ENCODE measurements around the gene RPL36AL.

Gene RPL36AL

GRCh38 chr14:49633640-49634546, 13.5 kb upstream of the RPL36AL start:
- peak overlapping the region in 1 of 2 experiments; percentile 87 for H3K14ac ChIP-seq (ENCODE audit: low read length in 2 of 2)
- H2BK15ac ChIP-seq (ENCODE audit: low read depth, poor library complexity, severe bottlenecking), result peak overlapping the region; percentile 92
- peaks cover 4% of the 10 kb centered on the region for H3K79me1 ChIP-seq (replicated peaks; ENCODE audit: low read length, poor library complexity, severe bottlenecking)
- H2AK5ac ChIP-seq (ENCODE audit: low read length, severe bottlenecking), result no peak overlapping the region
- peak overlapping the region; percentile 97 to 100 for H3K18ac ChIP-seq (ENCODE audit: low read depth in 1 of 2, low read length in 2 of 2)
- peak overlapping the region; percentile 39 to 66 for H2BK12ac ChIP-seq (ENCODE audit: low read length in 2 of 2)
- H4K91ac ChIP-seq (ENCODE audit: low read length), result peak overlapping the region; percentile 99
- H3K27ac ChIP-seq (ENCODE audit: low read length, poor library complexity, severe bottlenecking), result peak overlapping the region; percentile 97
- no peaks in the 10 kb centered on the region for H3K27me3 ChIP-seq (ENCODE audit: control insufficient read depth in 1 of 2, insufficient read depth in 1 of 2, low read length in 2 of 2)
- peak overlapping the region; percentile 73 for H2BK120ac ChIP-seq (ENCODE audit: low read depth, low read length)
- peak; percentile 97 for DNase-seq
- H3K23ac ChIP-seq (ENCODE audit: low read length in 2 of 2), result peak overlapping the region in 1 of 2 experiments; percentile 46
- no peaks in the 10 kb centered on the region for H3K9me3 ChIP-seq (ENCODE audit: control insufficient read depth, low read length)
- peaks cover under 1 to 21% of the 10 kb centered on the region in 2 experiments for H3K36me3 ChIP-seq (ENCODE audit: control insufficient read depth in 1 of 2, insufficient read depth in 2 of 2, low read depth in 1 of 2, low read length in 2 of 2)
- under 1% methylated on average over 93 of the region's 101 CpGs for WGBS
- peak overlapping the region; percentile 99 for H4K8ac ChIP-seq (ENCODE audit: low read length)
- peak overlapping the region; percentile 89 for H3K4me2 ChIP-seq (ENCODE audit: low read length, poor library complexity, severe bottlenecking)
- H3K4ac ChIP-seq (ENCODE audit: low read depth in 1 of 2, low read length in 2 of 2), result peak overlapping the region; percentile 94 to 95
- H2AFZ ChIP-seq (ENCODE audit: low read depth, low read length), result peak overlapping the region; percentile 79
- peaks cover 1% of the 10 kb centered on the region for H3K4me1 ChIP-seq (ENCODE audit: control insufficient read depth, insufficient read depth, low read depth, low read length)
- peak overlapping the region; percentile 95 to 98 for H3K4me3 ChIP-seq (ENCODE audit: insufficient read depth in 1 of 2, low read depth in 1 of 2, low read length in 2 of 2)
- peak overlapping the region; percentile 96 for H2BK5ac ChIP-seq (ENCODE audit: low read depth, low read length, poor library complexity, severe bottlenecking)
- peak overlapping the region; percentile 94 for H3K9ac ChIP-seq (ENCODE audit: low read length)

- Histone ChIP-seq H2BK12ac (ENCODE audit: low read length in 2 of 2) (no peak overlapping the region), H3K4me2 (ENCODE audit: low read length, poor library complexity, severe bottlenecking) (no peak overlapping the region), H3K4me3 (ENCODE audit: insufficient read depth in 1 of 2, low read depth in 1 of 2, low read length in 2 of 2) (peak overlapping the region in 1 of 2 experiments; percentile 92), H3K27me3 (ENCODE audit: control insufficient read depth in 1 of 2, insufficient read depth in 1 of 2, low read length in 2 of 2) (no peaks in the 10 kb centered on the region), H2BK15ac (ENCODE audit: low read depth, poor library complexity, severe bottlenecking) (no peak overlapping the region), H4K91ac (ENCODE audit: low read length) (no peak overlapping the region), H3K4ac (ENCODE audit: low read depth in 1 of 2, low read length in 2 of 2) (no peak overlapping the region), H3K4me1 (ENCODE audit: control insufficient read depth, insufficient read depth, low read depth, low read length) (peaks cover 12% of the 10 kb centered on the region), H3K36me3 (ENCODE audit: control insufficient read depth in 1 of 2, insufficient read depth in 2 of 2, low read depth in 1 of 2, low read length in 2 of 2) (peaks cover 6 to 28% of the 10 kb centered on the region in 2 experiments), H4K8ac (ENCODE audit: low read length) (no peak overlapping the region), H3K14ac (ENCODE audit: low read length in 2 of 2) (no peak overlapping the region), H2BK120ac (ENCODE audit: low read depth, low read length) (no peak overlapping the region), H3K9me3 (ENCODE audit: control insufficient read depth, low read length) (no peaks in the 10 kb centered on the region), H2BK5ac (ENCODE audit: low read depth, low read length, poor library complexity, severe bottlenecking) (no peak overlapping the region), H3K23ac (ENCODE audit: low read length in 2 of 2) (no peak overlapping the region), H3K79me1 (replicated peaks; ENCODE audit: low read length, poor library complexity, severe bottlenecking) (peaks cover 4% of the 10 kb centered on the region), H3K27ac (ENCODE audit: low read length, poor library complexity, severe bottlenecking) (no peak overlapping the region), H2AK5ac (ENCODE audit: low read length, severe bottlenecking) (no peak overlapping the region), H3K18ac (ENCODE audit: low read depth in 1 of 2, low read length in 2 of 2) (no peak overlapping the region), H3K9ac (ENCODE audit: low read length) (peak overlapping the region; percentile 98), H2AFZ (ENCODE audit: low read depth, low read length) (no peak overlapping the region)
- peak; percentile 35 for DNase-seq
- WGBS, result 82% methylated on average over 4 of the region's 6 CpGs
These were observed 3.8 kb upstream of the RPL36AL start for GRCh38 chr14:49623941-49624839.

- Histone ChIP-seq H3K18ac (ENCODE audit: low read depth in 1 of 2, low read length in 2 of 2) (no peak overlapping the region), H3K23ac (ENCODE audit: low read length in 2 of 2) (no peak overlapping the region), H3K4me3 (ENCODE audit: insufficient read depth in 1 of 2, low read depth in 1 of 2, low read length in 2 of 2) (peak overlapping the region in 1 of 2 experiments; percentile 92), H4K8ac (ENCODE audit: low read length) (no peak overlapping the region), H3K36me3 (ENCODE audit: control insufficient read depth in 1 of 2, insufficient read depth in 2 of 2, low read depth in 1 of 2, low read length in 2 of 2) (peaks cover 6 to 36% of the 10 kb centered on the region in 2 experiments), H3K14ac (ENCODE audit: low read length in 2 of 2) (no peak overlapping the region), H3K4me2 (ENCODE audit: low read length, poor library complexity, severe bottlenecking) (no peak overlapping the region), H3K79me1 (replicated peaks; ENCODE audit: low read length, poor library complexity, severe bottlenecking) (peaks cover 4% of the 10 kb centered on the region), H4K91ac (ENCODE audit: low read length) (no peak overlapping the region), H2AFZ (ENCODE audit: low read depth, low read length) (no peak overlapping the region), H2BK12ac (ENCODE audit: low read length in 2 of 2) (no peak overlapping the region), H2BK120ac (ENCODE audit: low read depth, low read length) (no peak overlapping the region), H2BK5ac (ENCODE audit: low read depth, low read length, poor library complexity, severe bottlenecking) (no peak overlapping the region), H2BK15ac (ENCODE audit: low read depth, poor library complexity, severe bottlenecking) (no peak overlapping the region), H3K9ac (ENCODE audit: low read length) (peak overlapping the region; percentile 98), H2AK5ac (ENCODE audit: low read length, severe bottlenecking) (no peak overlapping the region), H3K4me1 (ENCODE audit: control insufficient read depth, insufficient read depth, low read depth, low read length) (peaks cover 12% of the 10 kb centered on the region), H3K4ac (ENCODE audit: low read depth in 1 of 2, low read length in 2 of 2) (no peak overlapping the region), H3K27me3 (ENCODE audit: control insufficient read depth in 1 of 2, insufficient read depth in 1 of 2, low read length in 2 of 2) (no peaks in the 10 kb centered on the region), H3K9me3 (ENCODE audit: control insufficient read depth, low read length) (no peaks in the 10 kb centered on the region), H3K27ac (ENCODE audit: low read length, poor library complexity, severe bottlenecking) (no peak overlapping the region)
- DNase-seq, result no peak
- no CpG with 5 or more reads among the region's 3 CpGs for WGBS
These were observed 3.0 kb upstream of the RPL36AL start for GRCh38 chr14:49623387-49623786.
